HG02588 (cell line): ENCODE measurements around the gene ILKAP.

Source experiments
- ATAC-seq: cut with Tn5 transposase; IDR thresholded peaks from one replicate; pipeline ENCODE4 v1.9.1; 2021; ENCODE audit warnings: mild to moderate bottlenecking, moderate library complexity; ENCODE audit not compliant: unreplicated experiment

The ILKAP gene

DNA sequence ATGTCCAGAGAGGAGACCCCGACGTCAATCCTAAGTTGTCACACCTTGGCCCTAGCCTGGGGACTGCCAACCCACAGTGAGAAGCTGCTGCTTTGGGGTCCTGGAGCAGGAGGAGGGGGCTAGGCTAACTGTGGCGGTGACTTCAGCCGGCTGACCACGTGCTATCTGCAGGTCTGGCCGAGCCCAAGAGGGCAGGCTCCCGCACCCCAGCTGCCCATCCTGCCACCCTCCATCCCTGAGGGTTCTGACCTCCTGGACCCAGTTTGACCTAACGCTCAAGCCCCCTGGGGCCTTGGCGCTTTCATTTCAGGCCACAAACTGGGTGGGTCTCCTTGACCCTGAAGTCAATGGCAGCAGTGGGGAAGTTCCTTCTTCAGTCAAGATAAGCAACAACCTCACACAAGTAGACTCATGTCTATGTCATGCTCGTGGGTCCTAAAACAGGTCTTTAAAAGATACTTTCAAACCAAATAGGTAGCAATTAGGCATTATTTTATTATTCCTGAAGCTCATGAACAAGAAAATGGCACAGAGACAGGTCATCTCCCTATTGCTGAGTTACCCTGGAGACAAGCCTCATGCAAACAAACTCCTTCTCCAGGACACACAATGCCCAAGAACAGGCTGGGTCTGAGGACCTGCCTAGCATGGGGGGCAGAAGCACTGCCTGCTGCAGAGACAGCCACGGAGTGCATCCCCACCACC is 34.1 kb upstream of the ILKAP start:
- no peak for ATAC-seq

DNA sequence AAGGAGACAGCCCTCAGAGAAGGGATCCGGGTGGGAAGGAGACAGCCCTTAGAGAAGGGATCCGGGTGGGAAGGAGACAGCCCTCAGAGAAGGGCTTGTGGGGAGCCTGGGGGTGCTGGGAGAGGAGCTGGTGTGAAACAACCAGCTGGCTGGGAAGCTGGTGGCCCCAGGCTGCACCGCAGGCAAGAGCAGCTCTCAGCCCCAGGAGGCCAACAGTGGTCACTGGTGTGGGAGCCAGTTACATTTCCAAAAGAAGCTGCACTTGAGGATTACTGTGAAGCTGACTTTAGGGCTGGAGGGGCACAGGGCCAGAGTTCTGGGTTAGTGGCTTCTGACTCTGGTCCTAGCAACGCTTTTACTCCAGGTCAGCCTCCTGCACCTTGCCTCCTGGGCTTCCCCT is 33.1 kb upstream of the ILKAP start:
- no peak for ATAC-seq

DNA sequence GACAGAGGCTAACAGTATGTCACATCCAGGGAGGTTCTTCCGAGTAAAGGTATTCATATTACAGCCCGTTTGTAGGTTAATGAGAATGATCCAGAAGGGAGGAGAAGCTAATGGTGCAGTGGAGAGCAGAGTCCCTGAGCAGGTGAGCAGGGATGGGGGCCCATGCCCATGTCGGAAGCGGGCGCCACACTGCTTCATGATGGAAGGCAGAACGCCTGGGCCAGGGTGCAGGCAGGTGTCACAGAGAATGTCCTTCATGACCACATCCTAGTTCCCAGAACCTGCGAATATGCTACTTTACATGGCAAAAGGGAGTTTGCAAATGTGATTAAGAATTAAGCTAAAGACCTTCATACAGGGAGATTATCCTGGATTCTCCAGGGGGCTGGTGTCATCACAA is 32.4 kb upstream of the ILKAP start:
- ATAC-seq, result no peak

DNA sequence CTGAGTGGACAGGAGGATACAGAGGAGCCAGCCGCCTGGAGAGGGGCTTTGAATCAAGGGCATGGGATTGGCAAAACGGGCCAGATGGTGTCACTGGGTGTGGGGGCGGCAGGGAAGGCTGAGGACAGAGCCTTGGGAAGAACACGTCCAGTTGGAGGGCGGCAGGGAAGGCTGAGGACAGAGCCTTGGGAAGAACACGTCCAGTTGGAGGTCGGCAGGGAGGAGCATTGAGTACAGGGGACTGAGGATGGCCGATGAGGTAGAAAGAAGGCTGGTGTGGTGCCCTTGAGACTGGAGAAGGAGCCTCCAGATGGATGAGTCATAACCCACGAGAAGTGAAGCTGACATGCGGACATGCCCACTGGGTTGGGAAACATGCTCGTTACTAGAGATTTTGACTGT is 31.8 kb upstream of the ILKAP start:
- no peak for ATAC-seq

DNA sequence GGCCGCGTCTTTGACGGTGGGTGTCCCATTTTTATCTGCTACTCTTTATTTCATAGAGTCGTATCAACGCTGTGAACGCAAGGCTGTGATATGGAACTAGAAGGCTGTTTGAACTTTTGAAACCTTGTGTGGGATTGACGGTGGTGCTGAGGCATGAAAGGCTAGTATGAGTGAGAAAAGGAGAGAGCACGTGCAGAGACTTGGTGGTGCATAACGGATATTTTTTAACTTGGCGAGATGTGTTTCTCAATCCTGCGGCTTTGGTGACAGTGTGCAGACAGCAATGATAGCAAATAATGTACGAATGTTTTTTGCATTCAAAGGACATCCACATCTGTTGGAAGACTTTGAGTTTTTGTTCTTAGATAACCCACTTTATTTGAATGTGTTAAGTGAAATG is 30.1 kb upstream of the ILKAP start:
- ATAC-seq, result no peak

DNA sequence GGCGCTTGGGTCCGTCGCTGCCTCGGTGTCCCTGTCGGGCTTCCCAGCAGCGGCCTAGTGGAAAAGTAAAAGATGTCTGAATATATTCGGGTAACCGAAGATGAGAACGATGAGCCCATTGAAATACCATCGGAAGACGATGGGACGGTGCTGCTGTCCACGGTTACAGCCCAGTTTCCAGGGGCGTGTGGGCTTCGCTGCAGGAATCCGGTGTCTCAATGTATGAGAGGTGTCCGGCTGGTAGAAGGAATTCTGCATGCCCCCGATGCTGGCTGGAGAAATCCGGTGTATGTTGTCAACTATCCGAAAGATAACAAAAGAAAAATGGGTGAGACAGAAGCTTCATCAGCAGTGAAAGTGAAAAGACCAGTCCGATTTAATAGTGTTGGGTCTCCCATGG is 28.3 kb upstream of the ILKAP start:
- ATAC-seq, result no peak

DNA sequence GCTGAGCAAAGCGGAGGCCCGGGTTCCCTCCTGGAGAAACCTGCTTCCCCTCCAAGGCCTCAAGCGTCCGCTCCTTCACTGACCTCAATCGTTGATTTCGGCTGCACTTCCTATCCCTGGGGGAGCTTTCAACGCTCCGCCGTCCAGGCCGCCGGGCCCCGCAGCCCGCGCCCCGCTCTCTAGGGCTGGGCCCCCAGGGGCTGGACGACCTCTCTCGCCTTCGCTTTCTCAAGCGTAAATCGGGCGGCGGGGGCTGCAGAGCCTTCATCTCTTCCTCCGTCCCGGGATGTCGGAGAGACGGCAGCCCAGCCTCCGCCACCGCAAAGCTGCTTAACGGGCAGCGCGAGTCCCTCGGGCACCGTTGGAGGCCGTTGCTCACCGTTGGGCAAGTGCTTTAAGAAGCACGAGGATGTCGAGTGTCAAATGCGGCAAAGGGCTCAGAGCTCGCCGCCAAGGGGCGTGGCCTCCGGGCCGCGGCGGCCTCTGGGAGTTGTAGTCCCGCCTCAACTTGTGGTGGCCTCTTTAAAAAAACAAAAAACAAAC is 27.8 kb upstream of the ILKAP start:
- ATAC-seq, result peak; percentile 64

DNA sequence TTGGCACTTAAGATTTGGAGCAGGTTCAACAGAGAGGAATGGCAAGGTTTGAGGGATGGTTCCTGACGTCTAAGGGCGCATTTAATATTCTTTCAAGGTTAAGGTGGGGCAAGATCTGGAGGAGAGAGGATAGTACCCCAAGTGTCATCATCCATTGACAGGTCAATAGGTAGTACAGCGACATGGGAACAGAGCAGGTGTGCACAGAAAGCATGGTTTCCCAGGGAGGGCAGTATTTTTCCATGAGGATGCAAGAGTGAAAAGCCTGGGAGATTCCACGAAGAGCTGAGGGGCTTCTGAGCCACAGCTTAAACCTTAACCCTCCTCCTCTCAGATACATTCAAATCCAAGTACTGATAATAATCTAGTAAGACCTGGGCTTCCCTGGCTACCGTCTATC is 27.2 kb upstream of the ILKAP start:
- ATAC-seq, result no peak

DNA sequence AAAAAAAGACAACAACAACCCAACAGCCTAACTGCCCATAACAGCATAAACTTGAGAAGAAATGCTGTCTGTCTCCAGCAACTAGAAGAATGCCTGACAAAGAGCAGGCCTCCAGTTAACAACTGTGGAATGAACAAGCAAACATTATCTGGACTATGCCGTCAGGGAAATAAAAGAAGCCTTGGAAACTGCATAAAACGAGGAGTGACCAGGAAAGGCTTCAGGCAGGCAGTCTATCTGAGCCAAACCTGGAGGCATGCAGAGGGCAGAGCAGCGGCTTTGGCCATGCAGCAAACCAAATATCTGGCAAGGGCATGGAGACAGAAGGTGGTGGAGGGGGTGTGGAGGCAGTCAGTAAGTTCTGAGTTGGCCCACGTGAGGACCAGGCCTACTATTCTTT is 25.2 kb upstream of the ILKAP start:
- ATAC-seq, result no peak

DNA sequence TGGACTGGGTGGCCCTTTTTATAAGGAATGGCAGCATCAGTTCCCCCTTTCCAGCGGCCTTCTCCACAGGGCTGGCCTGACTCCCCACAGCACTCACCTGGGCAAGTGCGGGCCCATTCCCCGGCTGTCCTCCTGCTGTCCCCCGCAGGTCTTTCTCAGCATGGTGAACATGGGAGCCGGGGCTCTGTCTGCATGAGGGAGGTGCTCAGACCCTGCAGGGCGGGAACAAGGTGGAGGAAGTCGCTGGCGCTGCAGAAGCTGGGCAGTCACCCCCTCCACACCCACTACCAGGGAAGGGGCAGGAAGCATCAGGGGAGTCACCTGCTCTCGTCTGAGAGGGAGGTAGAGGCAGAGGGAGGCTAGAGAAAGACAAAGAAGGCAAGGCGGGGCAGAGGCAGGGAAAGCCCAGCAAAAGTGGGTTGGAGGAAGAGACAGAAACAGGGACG is 24.1 kb upstream of the ILKAP start:
- no peak for ATAC-seq

DNA sequence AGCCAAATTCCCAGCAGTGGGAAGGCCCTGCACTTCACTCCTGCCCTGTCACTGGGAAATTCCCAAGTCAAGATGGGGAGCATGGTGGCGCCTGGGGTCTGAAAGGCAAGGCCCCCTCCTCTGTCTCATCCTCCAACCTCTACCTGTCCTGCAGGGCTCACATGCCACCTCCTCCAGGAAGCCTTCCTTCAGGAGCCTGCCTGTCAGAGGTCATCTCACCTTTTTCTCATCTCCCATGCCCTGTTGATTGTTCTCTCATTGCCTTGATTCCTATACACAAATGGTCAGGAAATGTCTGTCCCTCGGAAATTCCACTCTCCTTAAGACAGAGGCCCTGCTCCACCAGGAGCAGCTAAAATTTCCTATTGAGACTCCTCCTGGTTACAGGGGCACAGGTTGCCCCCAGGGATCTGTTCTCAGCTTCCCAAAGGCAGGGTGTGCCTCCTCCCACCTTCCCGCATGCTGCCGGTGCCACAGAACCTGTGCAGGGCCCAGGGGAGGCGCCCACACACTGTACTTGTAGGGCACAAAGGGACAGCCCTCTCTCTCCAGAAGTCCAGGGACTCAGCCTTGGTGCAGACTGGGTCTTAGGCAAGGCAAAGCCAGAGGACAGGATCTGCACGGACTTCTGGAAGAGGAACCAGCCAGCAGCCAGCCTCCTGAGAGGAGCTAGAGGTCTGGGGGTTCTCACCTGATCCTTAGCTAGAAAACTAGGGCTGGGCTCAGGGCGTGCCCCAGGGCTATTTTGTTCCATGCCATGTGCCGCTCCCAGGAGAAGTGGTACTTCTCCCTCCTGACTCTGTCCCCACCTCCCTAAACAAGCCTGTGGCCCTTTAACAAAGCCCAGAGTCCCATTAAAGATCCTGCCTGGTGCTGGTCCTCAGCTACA is 23.4 kb upstream of the ILKAP start:
- no peak for ATAC-seq

DNA sequence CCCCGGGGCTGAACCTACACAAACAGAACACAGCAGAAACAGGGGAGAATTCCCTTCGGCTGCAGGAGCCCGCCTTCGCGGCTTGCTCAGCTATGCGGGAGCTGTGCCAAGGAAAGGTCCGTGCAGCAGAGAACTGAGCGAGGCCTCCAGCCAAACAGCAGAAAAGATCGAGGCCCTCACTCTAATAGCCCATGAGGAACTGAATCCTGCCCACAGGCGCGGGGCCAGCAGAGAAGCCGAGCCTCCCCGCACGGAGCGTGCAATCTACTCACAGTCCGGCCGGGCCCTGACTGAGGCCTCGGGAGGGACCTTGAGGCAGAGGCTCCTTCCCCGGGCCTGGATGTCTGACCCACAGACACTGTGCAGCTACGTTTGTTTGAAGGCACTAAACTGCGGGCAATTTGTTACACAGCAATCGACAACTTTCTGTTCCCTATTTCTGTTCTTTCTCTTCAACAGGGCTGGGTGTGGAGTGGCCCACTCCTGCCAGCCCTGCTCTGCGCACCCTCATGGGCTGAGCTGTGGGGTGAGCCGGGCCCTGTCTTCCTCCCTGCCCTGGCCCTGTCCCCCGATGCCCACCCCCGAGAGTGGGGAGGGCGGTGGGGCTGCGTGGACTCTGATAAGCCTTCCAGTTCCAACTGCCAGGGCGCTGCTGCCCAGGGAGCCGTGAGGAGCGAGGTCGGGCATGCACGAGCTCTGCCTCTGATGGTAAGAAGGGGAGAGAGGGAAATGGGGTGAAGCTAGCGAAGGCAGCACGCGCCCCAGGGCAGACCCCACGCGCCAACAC is 22.6 kb upstream of the ILKAP start:
- no peak for ATAC-seq

DNA sequence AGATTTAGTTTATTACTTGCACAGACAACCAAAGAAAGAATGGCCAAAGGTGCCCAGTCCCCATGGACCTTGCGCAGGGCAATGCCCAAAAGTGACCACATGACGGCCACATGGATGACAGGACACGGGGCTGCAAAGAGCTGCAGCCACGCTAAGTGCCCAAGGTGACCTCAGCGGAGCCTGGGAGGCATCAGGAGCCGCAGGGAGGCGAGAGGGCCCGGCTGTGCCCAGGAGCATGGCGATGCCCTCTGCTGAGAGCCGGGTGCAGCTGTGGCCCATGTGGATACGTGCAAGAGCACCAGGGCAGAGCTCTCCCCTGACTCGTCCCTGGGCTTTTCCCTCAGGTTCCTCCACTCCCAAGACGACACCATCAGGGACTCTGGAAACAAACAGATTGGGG is 21.6 kb upstream of the ILKAP start:
- ATAC-seq, result no peak

DNA sequence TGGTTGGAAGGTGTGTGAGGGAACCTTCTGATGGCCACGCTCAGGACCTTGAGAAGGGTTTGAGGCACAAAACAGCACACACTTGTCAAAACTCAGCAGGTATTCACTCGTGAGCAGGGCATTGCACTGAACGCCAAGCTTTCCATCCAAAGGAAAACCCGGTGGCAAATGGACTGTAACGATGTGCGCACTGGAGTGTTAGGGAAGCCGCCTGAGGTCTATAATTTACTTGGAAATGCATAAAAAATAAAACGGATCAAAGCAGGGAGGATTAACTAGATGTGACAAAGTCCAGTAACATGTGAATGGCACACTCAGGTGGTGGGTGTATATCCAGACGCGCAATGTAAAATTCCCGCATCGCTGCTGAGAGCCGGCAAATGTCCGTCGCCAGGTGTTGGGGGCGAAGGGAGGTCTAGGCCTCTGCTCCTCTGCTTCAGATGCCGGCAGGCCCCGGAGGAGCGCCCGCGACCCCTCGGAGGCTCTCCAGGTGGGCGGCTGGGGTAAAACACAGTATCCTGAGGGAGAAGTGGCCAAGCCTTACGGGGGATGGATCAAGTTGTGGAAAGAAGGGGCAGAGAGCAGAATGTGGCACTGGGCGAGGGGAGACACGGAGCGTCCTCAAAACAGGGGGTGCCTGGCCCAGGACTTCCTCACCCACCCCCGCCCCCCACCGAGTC is 21.0 kb upstream of the ILKAP start:
- ATAC-seq, result no peak

DNA sequence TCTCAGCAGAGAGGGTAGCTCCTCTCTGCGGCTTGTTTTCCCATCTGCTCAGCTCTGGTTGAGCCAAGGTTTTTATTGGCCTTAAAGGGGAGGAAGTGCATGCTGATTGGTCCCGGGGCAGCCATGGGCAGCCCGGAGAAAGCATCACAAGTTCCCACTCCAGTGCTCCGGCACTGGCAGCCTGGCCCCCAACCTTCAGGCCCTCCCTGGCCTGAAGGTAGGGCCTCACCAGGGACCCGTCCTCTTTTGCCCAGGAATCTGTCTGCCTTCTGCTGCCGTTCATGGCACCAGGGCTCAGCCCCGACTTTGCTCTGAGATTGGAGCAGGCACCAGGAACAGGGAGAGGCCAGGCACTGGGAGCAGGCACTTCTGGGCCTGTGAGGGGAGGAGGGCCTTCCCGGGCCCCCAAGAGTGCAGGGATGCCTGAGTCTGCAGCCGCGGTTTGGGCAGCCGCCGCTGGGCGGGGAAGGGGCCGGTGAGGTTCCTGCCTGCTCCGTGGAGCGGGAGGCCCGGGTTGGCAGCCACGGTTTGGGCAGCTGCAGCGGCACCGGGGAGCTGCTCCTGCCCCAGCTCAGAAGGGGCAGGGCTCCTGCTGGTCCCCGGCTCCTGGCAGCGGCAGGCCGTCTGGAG is 17.5 kb upstream of the ILKAP start:
- ATAC-seq, result no peak

DNA sequence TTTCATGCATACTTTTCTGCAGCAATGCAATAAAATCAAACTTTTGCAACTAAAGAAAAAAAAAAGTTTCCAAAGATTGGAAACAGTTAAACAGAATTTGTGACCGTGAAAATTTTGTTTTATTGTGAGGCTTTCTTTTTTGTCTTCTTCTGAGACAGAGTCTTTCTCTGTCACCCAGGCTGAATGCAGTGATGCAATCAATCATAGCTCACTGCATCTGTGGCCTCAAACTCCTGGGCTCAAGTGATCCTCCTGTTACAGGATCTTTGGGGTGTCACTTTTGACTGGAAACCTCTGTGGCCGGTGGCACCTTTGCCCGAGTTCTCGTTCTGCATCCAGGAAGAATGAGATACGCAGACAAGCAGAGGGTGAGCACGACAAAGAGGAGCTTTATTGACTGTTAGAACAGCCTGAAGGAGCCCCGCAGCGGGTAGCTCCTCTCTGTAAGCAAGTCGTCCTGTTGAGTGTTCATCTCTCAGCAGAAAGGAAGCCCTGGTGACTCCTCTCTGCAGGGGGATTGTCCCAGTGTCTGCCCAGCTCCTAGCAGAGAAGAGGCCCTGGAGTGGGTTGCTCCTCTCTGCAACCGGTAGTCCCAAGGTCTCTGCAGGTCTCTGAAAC is 16.9 kb upstream of the ILKAP start:
- ATAC-seq, result no peak

DNA sequence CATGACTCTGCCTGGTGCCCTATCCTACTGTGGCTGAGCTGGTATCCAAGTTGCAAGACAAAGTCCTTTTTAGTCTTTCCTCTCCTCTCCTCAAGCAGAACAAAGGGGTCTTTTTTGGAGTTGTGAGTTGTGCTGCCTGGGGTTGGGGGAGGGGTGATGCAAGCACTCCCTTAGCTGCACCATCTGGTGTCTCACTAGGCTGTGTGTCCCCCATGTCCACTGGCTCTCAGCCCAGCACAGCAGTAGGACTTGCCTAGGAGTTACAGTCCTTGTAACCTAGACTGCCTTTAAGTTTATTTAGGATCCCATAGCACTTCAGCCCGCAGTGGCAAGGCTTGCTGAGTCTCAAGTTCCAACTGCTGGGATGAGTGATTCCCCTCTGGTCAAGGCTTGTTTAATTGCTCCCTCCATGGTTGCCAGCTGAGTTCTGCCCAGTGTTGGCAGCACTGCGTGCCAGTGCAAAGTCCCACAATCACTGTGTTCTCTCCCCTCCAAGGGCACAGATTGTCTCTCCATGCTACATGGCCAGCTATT is 13.2 kb upstream of the ILKAP start:
- ATAC-seq, result no peak

DNA sequence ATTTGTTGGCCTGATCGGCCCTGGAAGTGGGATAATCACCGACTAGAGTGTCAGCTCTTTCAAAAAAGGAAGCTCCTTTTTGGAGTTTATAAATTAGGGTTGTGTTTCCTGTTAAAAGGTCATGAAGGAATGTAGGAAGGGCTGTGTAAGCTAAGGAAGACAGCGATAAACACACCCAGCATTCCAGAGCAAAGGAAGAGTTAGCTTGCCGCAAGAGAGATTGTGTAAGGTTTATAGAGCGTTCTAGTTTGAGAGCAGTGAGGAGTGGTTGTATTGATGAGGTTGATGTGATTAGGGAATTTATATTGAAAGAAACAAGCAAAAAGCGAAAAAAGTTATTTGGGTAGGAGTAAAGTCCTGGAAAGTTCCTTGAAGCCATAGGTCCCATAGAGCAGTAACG is 3.5 kb upstream of the ILKAP start:
- no peak for ATAC-seq

DNA sequence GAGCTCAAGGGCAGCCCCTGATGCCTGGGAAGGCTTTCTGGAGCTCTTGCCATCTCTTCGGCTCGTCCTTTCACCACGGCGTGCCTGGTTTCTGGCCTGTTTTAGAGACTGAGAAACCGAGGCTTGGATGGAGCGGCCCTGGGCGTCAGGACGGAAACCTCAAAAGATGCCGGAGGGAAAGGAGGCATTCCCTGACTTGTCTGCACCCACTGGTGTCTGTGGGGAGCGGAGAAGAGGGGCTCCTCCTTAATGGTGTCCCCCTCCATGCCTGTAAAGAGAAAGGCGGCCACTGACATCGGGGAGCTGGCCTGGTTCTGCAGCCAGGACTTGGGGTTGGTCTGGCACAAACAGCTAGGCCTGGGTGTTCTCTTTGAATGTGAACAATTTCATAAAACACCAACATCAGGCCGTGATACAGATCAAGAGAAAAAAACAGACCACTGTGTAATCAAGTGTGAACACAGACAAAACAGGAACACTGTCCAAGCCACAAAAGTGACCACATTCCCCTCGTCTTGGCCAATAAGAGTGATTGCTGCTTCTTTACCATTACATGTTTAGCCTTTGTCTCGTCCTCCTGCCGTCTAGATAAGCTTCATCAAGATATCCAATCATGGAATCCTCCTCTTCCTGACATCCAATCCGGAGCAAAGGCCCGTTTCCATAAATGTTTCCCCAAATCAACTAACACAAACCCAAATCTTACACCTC is 633 bp upstream of the ILKAP start:
- peak; percentile 15 for ATAC-seq
